Bronchial epithelial cell (primary cell): ENCODE results near the gene EEA1. TPM values are rescaled to one million over a fixed set of nuclear protein-coding genes. Genes with fewer than 3 reads are reported as not detected.

Experiments
- total RNA-seq: library from RNA; depleted of rRNA; stranded (reverse); fragments of >200 nt; gene quantifications from 2 replicates; pipeline ENCODE4 v1.2.1, GENCODE V29; 2014

EEA1 gene
- total RNA-seq, 1 donor from 2014 or later: 8.4 TPM

Other genes with a start within 250 kb of the EEA1 start
- gene PLEKHG7, start 226.3 kb downstream of the EEA1 start, total RNA-seq: under 0.01 TPM in 1 of 2 replicates, not detected in the other